ENCODE results near the gene VARS2.
"Not testable (repeated sequence)": the region's sequence is repeated elsewhere in the genome, so short reads cannot be mapped to it uniquely, and the experiment has no call there.

VARS2 gene

DNA sequence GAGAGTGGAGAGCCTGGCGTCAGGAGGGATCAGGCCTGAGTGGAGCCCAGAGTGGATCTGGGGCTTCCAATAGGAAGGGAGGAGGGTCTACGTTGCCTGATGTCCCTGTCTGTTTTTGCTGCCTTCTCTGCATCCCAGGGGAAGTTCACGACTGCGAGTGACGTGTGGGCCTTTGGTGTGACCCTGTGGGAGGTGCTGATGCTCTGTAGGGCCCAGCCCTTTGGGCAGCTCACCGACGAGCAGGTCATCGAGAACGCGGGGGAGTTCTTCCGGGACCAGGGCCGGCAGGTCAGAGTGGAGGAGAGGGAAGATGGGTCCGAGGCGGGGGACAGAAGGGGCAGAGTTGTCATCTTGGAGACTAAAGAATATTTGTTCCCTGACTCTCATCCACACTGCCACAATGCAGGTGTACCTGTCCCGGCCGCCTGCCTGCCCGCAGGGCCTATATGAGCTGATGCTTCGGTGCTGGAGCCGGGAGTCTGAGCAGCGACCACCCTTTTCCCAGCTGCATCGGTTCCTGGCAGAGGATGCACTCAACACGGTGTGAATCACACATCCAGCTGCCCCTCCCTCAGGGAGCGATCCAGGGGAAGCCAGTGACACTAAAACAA is 15.2 kb upstream of the VARS2 start:
- no peak for DNase-seq (ENCODE audit: low spot score)

DNA sequence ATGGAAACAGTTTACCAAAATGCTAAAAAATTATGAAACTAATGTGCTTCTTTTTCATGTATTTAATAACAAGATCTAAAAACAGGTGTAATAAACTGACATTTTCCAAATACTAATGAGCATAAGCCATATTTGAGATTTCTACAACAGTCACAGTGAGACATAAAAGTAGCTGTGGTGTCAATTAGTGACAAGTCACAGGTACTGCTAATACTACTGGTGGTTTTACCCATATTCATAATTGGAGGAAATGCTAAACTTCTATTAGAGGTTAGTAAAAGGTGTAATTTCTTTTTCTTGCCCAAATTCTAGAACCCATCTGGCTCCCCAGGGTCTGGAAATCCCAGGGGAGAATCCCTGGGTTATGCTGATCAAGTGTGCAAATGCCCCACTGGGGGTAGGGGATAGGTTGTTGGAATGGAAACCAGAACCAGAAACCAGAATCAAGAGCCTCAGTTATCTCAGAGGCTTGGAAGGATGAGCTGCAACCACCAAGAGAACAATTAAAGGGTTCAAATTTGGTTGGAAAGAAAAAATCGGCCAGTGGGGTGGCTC is 13.1 kb upstream of the VARS2 start:
- no peak for DNase-seq (ENCODE audit: low spot score)

DNA sequence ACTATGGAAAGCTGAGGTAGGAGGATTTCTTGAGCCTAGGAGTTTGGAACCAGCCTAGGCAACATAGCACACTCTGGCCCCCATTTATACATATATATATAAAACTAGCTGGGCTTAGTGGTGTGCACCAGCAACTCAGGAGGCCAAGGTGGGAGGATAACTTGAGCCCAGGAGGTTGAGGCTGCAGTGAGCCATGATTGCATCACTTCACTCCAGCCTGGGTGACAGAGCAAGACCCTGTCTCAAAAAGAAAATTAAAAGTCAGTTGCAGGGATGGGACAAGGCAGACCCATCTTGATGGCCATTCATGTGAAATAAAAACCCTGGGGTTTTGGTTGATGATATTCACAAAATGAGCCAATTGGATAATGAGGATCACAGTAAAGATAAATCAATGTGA is 12.6 kb upstream of the VARS2 start:
- no peak for DNase-seq (ENCODE audit: low spot score)

DNA sequence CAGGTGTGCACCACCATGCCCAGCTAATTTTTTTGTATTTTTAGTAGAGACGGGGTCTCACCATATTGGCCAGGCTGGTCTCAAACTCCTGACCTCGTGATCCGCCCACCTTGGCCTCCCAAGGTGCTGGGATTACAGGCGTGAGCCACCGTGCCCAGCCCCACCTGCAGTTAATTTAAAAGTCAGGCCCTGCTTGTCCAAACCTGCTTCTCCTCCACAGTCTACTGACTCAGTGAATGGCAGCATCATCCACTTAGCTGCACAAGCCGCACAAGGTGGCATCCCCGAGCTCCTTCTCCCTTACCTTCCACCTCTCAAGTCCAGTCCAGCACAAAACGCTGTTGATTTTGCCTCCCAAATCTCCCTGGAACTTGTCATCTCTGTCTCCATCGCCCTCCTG is 11.8 kb upstream of the VARS2 start:
- DNase-seq (ENCODE audit: low spot score), result not testable (repeated sequence)

GRCh38 chr6:30902709-30903108 is 11.3 kb upstream of the VARS2 start:
- no peak for DNase-seq (ENCODE audit: low spot score)

GRCh38 chr6:30903236-30903635 is 10.8 kb upstream of the VARS2 start:
- no peak for DNase-seq (ENCODE audit: low spot score)

GRCh38 chr6:30907290-30907757 is 6.7 kb upstream of the VARS2 start:
- not testable (repeated sequence) for DNase-seq (ENCODE audit: low spot score)

- DNase-seq (ENCODE audit: low spot score), result peak; percentile 95
Observed at GRCh38 chr6:30907758-30908591, 6.1 kb upstream of the VARS2 start, which contains the start of gene GTF2H4. Gene GTF2H4 (plus strand): TSS chr6:30908207.

DNA sequence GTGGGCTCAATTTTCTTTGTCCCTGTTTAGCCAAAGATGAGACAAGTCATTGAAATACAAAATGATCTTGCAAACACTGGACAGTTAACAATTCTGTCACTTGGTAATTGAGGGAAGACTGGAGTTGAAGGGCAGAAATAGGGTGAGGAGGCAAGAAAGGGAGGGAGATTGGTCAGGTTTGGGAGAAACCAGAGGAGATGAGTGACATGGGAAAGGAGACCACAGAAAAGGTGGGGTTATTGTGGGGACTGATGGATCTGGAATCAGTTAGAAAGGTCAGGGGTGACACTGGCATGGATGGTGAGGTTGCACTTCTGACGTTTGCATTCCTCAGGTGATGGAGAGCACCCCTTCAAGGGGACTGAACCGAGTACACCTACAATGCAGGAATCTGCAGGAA is 5.3 kb upstream of the VARS2 start:
- DNase-seq (ENCODE audit: low spot score), result no peak

DNA sequence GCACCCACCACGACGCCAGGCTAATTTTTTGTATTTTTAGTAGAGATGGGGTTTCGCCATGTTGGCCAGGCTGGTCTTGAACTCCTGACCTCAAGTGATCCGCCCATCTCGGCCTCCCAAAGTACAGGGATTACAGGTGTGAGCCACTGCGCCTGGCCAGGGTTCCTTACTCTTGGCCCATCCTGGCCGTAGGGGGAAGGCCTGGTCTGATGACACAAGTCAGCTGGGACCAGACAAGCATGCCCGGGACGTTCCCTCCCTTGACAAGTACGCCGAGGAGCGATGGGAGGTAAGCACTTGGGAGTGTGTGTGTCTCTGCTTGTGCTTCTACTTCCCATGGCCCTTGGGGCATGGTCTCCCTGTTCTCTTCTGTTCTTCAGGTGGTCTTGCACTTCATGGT is 3.6 kb upstream of the VARS2 start:
- not testable (repeated sequence) for DNase-seq (ENCODE audit: low spot score)

- no peak for DNase-seq (ENCODE audit: low spot score)
Observed at GRCh38 chr6:30912746-30913520, 1.1 kb upstream of the VARS2 start.

GRCh38 chr6:30913721-30914075 is 340 bp upstream of the VARS2 start:
- no peak for DNase-seq (ENCODE audit: low spot score)

GRCh38 chr6:30914854-30915590 is 984 bp downstream of the VARS2 start:
- no peak for DNase-seq (ENCODE audit: low spot score)

DNA sequence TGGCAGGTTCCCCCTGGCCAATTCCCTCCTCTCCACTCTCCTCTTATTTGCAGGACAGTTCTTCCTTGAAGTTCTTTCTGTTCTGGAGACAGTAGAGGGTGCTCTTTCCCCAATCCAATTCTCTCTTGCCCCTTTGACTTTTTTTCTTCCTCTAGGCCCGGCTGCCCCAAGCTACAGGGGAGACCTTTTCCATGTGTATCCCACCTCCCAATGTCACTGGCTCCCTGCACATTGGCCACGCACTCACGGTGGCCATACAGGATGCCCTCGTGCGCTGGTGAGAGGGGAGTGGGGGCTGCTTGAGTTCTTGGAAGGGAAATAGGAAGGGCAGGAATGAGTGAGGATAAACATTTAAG is 1.5 kb downstream of the VARS2 start:
- peak; percentile 84 for DNase-seq (ENCODE audit: low spot score)

DNA sequence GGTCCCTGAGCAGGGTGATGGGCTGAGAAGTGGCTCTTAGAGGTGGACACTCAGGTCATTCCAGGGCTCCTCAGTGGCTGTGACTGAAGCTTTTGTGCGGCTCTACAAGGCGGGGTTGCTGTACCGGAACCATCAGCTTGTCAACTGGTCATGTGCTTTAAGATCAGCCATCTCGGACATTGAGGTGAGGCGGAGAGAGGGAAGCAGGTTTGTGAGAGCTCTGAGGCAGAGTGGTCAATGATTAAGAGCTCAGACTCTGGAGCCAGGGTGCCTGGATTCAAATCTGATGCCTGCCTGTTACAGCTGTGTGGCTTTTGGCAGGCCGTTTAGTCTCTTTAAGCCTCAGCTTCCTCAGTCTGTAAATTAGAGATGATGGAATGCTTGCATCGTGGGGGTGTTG is 3.0 kb downstream of the VARS2 start:
- DNase-seq (ENCODE audit: low spot score), result no peak

- DNase-seq (ENCODE audit: low spot score), result no peak
Observed at GRCh38 chr6:30917487-30917886, 3.4 kb downstream of the VARS2 start.

DNA sequence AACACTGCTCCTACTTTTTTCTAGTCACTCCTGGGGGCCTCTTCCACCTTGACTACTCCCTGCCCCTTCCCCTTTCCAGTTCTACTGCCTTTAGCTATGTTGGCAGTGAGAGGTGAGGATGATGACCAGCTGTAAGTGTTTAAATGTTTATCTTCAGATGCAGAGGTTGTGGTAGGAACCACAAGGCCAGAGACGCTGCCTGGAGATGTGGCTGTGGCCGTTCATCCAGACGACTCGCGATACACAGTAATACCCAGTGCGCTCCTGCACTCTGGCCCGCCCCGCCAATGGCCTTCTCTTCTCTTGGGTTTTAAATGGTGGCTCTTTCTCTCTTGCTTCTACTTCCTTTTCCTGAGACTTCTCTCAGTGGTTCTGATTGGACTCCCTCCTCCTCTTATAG is 4.6 kb downstream of the VARS2 start:
- DNase-seq (ENCODE audit: low spot score), result no peak

GRCh38 chr6:30922447-30922852 is 8.4 kb downstream of the VARS2 start:
- DNase-seq (ENCODE audit: low spot score), result no peak

GRCh38 chr6:30924040-30924627 is 10.1 kb downstream of the VARS2 start:
- not testable (repeated sequence) for DNase-seq (ENCODE audit: low spot score)

DNA sequence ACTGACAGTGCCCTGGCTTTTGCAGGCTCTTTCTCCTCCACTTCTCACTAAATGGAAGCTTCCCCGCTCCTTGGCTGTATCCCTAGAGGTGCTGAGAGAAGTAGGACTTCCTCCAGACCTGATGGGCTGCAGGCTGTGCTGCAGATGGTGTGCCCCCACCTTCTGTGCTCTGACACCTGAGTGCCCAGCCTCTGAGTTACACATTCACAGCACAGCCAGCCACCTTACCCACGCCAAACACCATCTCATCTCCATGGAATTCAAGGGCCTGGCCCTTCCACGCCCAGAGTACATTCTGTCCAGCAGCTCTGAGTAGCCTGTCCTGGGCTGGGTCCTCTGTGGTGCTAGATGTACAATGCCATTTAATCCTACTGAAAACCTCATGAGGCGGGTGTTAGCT is 12.6 kb downstream of the VARS2 start:
- peak; percentile 33 for DNase-seq (ENCODE audit: low spot score)

DNA sequence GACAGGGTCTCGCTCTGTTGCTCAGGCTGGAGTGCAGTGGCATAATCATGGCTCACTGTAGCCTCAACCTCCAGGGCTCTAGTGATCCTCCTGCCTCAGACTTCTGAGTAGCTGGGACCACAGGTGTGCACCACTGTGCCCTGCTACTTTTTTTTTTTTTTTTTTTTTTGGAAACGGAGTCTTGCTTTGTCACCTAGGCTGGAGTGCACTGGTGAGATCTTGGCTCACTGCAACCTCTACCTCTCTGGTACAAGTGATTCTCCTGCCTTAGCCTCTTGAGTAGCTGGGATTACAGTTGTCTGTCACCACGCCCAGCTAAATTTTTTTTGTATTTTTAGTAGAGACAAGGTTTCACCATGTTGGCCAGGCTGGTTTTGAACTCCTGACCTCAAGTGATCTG is 13.0 kb downstream of the VARS2 start:
- not testable (repeated sequence) for DNase-seq (ENCODE audit: low spot score)

Data from AG08396 (cell line).